Fibroblast of skin of back (primary cell): ENCODE results near the gene NID1.

Source experiments
- DNase-seq: peaks from one replicate; pipeline ENCODE4 v3.0.0-alpha.2; 2013

Gene NID1

DNA sequence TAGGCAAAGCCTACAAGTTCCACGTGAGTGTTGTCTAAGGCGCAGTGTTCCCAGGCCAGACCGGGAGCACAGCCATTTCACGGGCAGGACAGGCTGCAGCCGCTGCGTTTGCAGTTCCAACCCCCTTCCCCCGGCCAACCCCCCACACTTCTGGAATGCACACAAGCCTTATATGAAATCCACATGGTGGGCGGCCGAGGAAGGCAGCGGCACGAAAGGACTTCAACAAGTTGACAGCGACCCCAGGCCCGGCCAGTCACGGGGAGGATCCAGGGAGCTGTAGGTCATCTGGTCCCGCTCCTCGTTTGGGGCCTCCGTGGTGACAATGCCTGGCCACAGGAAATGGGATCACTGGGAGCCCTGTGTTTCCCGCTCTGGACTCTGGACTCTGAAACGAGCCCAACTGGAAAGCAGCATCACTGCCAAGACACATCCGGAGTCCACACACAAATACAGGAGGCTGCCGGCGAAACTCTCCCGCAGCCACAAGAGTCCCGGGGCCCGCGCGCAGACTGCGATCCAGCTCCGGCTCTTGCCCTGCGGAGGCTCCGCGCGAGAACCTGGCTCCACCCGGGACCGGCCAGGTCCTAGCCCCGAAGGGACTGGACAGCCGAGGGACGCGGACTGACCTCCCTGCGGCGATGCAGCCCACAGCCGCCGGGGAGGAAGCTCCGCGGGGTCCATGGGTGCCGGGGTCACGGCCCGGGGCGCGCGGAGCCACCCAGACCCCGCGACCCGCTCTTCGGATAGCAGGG is 794 bp downstream of the NID1 start:
- peak; percentile 78 for DNase-seq

GRCh38 chr1:236063551-236063918 is 1.4 kb downstream of the NID1 start:
- DNase-seq, result no peak

- DNase-seq, result no peak
Observed at GRCh38 chr1:236060286-236060685, 4.6 kb downstream of the NID1 start.

DNA sequence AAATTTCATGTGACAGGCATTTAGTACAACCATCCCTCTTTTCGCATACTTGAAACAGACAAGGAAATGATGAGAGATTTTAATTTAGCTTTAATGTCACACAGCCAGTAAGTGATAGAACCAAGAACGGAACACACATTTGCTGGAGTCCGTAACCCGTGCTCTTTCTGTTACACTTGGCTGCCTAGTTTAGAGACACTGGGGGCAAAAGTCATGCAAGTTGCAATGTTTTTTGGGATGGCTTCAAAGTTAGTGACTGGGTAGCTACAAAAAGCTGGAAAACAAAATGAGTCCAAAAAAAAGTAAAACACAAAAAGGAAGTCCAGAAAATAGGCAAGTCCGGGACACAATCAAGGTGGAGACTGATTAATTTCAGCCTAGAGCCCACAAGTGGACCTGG is 5.9 kb downstream of the NID1 start:
- no peak for DNase-seq

GRCh38 chr1:236058141-236058934 is 6.6 kb downstream of the NID1 start:
- peak; percentile 27 for DNase-seq

DNA sequence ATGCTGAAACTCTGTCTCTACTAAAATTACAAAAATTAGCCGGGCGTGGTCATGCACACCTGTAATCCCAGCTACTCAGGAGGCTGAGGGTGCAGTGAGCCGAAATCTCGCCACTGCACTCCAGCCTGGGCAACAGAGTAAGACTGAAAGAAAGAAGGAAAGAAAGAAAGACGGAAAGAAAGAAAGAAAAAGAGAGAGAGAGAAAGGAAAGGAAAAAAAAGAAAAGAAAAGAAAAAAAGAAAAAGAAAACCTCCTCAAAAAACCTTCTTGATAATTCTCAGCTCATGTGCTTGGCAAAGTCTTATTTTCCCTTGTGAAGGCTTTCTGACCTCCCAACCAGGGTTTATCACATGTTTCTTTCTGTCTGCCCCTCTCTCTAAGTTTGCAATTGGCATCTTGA is 7.3 kb downstream of the NID1 start:
- DNase-seq, result no peak

GRCh38 chr1:236052232-236052993 is 12.5 kb downstream of the NID1 start:
- no peak for DNase-seq

DNA sequence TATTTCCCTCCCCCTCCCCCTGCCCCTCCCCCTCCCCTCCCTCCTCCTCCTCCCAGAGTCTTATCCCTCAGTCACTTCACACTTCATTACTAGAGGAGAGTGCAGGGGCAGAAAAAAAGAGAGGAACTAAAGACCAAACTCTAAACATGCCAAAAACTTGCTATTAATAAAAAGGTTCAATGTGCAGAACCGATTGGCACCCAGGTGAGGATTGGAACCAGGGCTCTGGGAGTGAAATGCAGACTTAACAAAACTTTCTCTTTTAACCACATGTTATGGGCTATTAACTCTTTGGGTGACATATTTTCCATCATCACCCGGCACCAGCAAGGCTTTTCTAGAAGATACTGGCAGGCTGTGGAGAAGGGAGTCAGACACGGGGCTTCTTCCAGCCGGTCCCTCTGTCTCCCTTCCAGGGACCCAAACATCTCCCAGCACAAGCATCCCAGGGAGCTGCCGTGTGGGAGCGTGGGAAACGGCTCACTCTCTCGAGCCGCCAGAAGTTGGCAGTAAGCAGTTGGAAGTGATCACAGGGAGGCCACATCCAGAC is 13.6 kb downstream of the NID1 start:
- DNase-seq, result peak; percentile 29

DNA sequence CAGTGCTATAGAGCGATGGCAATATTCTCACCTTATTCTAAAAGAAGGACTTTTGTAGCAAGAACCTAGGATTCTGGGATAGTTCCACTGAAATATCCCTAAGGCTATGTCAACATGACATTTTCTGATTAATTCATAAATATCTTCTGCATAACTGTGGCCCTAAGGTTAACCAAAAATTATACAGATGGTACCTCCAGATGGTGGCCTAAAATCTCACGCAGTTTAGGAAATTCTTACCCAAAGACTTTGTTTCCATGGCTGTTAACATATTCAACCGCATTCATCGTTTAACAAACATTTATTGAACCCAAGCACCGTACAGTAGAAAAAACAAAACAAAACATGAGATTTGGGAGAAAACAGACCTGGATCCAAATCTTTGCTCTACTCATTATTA is 19.1 kb downstream of the NID1 start:
- no peak for DNase-seq

- DNase-seq, result no peak
Observed at GRCh38 chr1:236044341-236044740, 20.5 kb downstream of the NID1 start.

DNA sequence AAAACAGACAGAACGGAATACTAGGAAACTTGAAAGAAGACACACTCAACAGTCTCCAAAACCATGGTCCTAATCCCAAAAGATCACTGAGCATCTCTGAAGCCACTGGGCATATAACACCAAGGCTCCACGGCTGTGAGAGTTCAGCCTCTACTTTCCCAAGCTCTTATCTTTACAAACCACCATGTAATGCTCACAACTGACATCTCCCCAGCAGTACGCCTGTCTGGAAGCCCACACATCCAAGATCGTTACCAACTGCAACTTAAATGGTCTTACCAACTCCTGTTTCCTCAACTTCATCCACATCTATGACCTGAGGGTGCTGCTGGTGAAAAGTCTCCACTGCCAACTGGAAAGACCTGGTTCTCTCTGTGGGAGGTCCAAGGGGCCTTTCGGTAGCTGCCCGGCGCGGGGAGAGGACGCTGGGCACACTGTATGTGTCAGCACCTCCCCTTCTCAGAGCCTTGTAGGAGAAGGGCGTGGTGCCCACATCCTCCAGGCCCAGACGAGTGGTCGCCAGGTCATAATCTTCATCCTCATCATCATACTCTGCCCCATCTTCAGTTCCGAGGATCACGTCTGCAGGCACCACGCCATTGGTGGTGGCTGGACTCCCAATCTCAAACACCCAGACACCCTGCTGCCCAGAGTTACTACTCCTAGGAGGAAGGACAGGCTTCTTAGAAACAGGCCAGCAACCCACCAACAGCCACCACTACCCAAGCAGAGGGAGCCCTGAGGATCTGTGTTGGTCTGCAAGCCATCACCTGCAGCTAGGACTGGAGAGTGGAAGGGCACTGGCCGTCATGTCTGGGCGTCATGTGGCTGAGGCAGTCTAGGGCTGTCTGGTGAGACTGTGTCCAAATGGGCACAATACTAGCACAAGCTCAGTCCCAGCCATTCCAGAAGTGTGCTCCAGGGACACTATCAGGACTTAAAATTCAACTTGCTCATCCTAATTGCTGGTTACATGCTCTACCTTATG is 23.0 kb downstream of the NID1 start:
- DNase-seq, result no peak

- no peak for DNase-seq
Observed at GRCh38 chr1:236039740-236040685, 24.9 kb downstream of the NID1 start.

- no peak for DNase-seq
Observed at GRCh38 chr1:236038034-236038433, 26.9 kb downstream of the NID1 start.

DNA sequence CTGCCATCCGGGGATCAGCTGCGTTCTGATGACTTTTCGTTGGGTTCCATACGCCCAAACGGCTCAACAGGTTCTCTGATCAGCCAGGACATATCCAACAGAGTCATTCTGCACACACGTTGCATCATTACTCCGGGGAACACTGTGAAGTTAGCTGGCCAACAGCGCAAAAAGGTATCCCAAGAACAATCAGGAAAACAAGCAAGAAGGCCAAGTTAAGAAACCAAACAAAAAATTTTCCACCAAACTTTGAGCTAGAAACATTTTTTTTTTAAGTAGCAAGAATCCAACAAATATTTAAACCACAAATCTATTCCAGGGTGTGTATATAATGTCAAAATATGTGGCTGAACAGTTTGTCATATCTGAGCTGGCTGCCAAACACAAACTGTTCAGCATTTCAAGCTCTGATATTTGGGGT is 29.2 kb downstream of the NID1 start:
- peak; percentile 61 for DNase-seq

- no peak for DNase-seq
Observed at GRCh38 chr1:236033336-236033735, 31.6 kb downstream of the NID1 start.

DNA sequence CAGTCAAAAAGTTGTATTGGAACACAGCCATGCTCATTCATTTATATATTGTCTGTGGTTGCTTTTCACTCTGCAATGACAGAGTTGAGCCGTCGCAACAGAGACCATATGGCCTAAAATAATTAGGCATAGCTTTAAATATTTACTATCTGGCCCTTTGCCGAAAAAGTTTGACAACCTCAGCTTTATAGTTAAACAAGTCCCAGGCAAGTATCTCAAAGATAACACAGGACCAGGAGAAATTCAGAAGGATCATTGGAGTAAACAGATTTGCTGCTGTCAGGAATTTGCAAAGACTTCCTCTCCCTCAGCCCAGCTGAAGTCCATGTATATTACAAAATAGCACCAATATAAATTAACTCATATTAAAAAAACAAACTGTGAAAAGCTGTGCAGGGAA is 34.4 kb downstream of the NID1 start:
- DNase-seq, result no peak

- no peak for DNase-seq
Observed at GRCh38 chr1:236029428-236029940, 35.4 kb downstream of the NID1 start.

GRCh38 chr1:236027104-236027503 is 37.8 kb downstream of the NID1 start:
- no peak for DNase-seq

GRCh38 chr1:236025836-236026235 is 39.1 kb downstream of the NID1 start:
- DNase-seq, result no peak

- no peak for DNase-seq
Observed at GRCh38 chr1:236024641-236025040, 40.2 kb downstream of the NID1 start.
